BJ (cell line): ENCODE results near the gene MAST2. TPM values are rescaled to one million over a fixed set of nuclear protein-coding genes. Genes with fewer than 3 reads are reported as not detected.
"Not testable (repeated sequence)": the region's sequence is repeated elsewhere in the genome, so short reads cannot be mapped to it uniquely, and the experiment has no call there.

Experiments
- CTCF ChIA-PET: fragments of 350-600 bp; formaldehyde crosslinking; extraction: SDS; loops from one replicate; lab custom pipeline; 2021; ENCODE audit warnings: antibody characterized with exemption, inconsistent platforms; lab: Yijun Ruan, JAX
- POLR2A ChIA-PET: fragments of 300-600 bp; sonication (Branson Sonifier 250); formaldehyde crosslinking; extraction: SDS; loops from one replicate; lab custom pipeline; 2021; ENCODE audit warnings: antibody characterized with exemption; lab: Charles Lee
- DNase-seq: peaks from one replicate; pipeline ENCODE4 v3.0.0-alpha.2; 2011; ENCODE audit warnings: low read depth
- H3K27me3 ChIP-seq: 2 replicates; pipeline ENCODE4 v1.6.0; 2011; ENCODE audit warnings: low read length; ENCODE audit not compliant: control insufficient read depth, insufficient read depth
- H3K36me3 ChIP-seq: 2 replicates; pipeline ENCODE4 v1.5.1; 2011; ENCODE audit warnings: low read length; ENCODE audit not compliant: control insufficient read depth, insufficient read depth
- H3K4me3 ChIP-seq: 2 replicates; pipeline ENCODE4 v1.5.1; 2011; ENCODE audit warnings: low read depth, mild to moderate bottlenecking, control low read depth, low read length
- polyA plus RNA-seq: library from polyadenylated mRNA; depleted of rRNA; stranded (reverse); fragments of >200 nt; gene quantifications from 2 replicates; pipeline ENCODE4 v1.2.3, GENCODE V29; 2011
- TF ChIP-seq, protein P1 (sequence below): IDR thresholded peaks from 2 replicates; pipeline ENCODE4 v1.5.1; 2011; ENCODE audit warnings: low read depth, mild to moderate bottlenecking, control low read depth, inconsistent platforms, low read length, moderate library complexity; ENCODE audit not compliant: insufficient read depth

The MAST2 gene
- polyA plus RNA-seq, 1 experiment = 47.2 TPM

- TF ChIP-seq, protein P1, sequence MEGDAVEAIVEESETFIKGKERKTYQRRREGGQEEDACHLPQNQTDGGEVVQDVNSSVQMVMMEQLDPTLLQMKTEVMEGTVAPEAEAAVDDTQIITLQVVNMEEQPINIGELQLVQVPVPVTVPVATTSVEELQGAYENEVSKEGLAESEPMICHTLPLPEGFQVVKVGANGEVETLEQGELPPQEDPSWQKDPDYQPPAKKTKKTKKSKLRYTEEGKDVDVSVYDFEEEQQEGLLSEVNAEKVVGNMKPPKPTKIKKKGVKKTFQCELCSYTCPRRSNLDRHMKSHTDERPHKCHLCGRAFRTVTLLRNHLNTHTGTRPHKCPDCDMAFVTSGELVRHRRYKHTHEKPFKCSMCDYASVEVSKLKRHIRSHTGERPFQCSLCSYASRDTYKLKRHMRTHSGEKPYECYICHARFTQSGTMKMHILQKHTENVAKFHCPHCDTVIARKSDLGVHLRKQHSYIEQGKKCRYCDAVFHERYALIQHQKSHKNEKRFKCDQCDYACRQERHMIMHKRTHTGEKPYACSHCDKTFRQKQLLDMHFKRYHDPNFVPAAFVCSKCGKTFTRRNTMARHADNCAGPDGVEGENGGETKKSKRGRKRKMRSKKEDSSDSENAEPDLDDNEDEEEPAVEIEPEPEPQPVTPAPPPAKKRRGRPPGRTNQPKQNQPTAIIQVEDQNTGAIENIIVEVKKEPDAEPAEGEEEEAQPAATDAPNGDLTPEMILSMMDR = no peak
- ChIA-PET CTCF (interaction anchor here (1.4 kb wide), 1 partner anchor 9 kb away, joined by 3 read pairs; no protein-coding TSS in a partner anchor), POLR2A (no interaction called here)
- peak; percentile 19 for DNase-seq
- no peak overlapping the region for H3K4me3 ChIP-seq
- H3K36me3 ChIP-seq = no peaks in the 10 kb centered on the region
- no peaks in the 10 kb centered on the region for H3K27me3 ChIP-seq
These were observed 125.9 kb downstream of the MAST2 start for GRCh38 chr1:45929257-45929687.

DNA sequence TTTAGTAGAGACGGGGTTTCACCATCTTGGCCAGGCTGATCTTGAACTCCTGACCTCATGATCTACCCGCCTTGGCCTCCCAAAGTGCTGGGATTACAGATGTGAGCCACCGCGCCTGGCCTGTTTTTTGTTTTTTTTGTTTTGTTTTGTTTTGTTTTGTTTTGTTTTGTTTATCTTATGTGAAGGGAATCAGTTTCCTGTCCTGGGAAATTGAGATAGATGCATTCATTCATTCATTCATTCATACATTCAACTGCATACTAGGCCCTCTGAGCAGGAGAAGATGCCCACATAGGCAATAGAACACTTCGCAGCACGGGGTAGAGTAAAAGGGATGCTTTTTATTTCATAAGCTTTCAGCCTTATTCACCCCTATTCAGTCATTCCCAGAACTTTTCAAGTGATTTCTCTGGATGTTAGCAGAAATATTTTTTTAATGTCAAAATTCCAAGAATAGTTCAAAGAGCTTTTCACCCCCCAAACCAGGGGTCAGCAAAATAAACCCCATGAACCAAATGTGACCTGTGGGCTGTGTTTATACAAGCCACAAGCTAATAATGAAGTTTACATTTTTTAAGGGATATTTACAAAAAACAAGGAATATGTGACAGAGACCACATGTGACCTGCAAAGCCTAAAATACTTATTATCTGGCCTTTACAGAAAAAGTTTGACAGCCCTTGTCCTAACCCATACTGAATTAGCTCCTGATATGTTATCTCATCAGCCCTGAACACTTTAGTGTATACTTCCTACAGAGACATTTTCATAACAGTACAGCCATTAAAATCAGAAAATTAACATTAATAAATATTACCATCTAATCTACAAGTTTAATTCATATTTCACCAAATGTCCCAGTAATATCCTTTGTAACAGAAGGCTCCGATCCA, 127.1 kb downstream of the MAST2 start:
- H3K27me3 ChIP-seq = no peaks in the 10 kb centered on the region
- no peak for DNase-seq
- no peaks in the 10 kb centered on the region for H3K36me3 ChIP-seq
- ChIA-PET POLR2A (no interaction called here), CTCF (interaction anchor here (0.7 to 1.4 kb wide), 2 partner anchors 10 kb away, joined by 3 read pairs; no protein-coding TSS in a partner anchor)
- no peak overlapping the region for H3K4me3 ChIP-seq
- TF ChIP-seq, protein P1 = no peak

DNA sequence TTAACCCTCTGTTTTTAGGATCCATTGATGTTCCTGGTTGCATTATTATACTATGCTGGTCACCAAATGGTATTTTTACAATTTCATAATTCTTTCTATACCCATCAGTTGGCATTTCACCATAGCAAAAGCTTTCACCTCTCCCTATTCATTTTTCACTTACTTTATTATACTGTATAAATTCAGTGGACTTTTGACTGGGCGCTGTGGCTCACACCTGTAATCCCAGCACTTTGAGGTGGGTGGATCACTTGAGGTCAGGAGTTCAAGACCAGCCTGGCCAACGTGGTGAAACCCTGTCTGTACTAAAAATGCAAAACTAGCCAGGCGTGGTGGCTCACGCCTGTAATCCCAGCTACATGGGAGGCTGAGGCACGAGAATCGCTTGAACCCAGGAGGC, 128.8 kb downstream of the MAST2 start:
- DNase-seq, H3K36me3 ChIP-seq, H3K27me3 ChIP-seq, H3K4me3 ChIP-seq: not testable (repeated sequence)
- CTCF ChIA-PET = interaction anchor here (1.5 kb wide), 1 partner anchor 19 kb away, joined by 4 read pairs; no protein-coding TSS in a partner anchor
- POLR2A ChIA-PET = interaction anchor here (0.6 kb wide), 1 partner anchor 13 kb away, joined by 8 read pairs; no protein-coding TSS in a partner anchor

GRCh38 chr1:45934947-45935346, 131.5 kb downstream of the MAST2 start:
- POLR2A ChIA-PET = no interaction called here
- CTCF ChIA-PET = no interaction called here
- TF ChIP-seq, protein P1 = no peak
- Histone ChIP-seq H3K36me3 (no peaks in the 10 kb centered on the region), H3K27me3 (no peaks in the 10 kb centered on the region), H3K4me3 (no peak overlapping the region)
- DNase-seq = no peak

GRCh38 chr1:45938029-45938428, 134.6 kb downstream of the MAST2 start:
- H3K27me3 ChIP-seq = no peaks in the 10 kb centered on the region
- no peak overlapping the region for H3K4me3 ChIP-seq
- no peak for DNase-seq
- H3K36me3 ChIP-seq = no peaks in the 10 kb centered on the region
- POLR2A ChIA-PET = no interaction called here
- TF ChIP-seq, protein P1 = no peak
- CTCF ChIA-PET = interaction anchor here (0.7 kb wide), 1 partner anchor 51 kb away, joined by 3 read pairs; no protein-coding TSS in a partner anchor
